GM12878 (cell line): ENCODE data around the gene SOHLH2. TPM values are rescaled to one million over a fixed set of nuclear protein-coding genes. Genes with fewer than 3 reads are reported as not detected.

ENCODE experiments used
- ATAC-seq: fragments of 200-7000 bp; cut with Tn5 transposase; 3 replicates; pipeline ENCODE4 v1.9.1; 2020; ENCODE audit warnings: mild to moderate bottlenecking, moderate library complexity
- BruUV-seq: library from RNA; stranded (reverse); fragments of 400-500 nt; replicated peaks from 2 replicates; lab custom pipeline; 2021; lab: Mats Ljungman, UMichigan
- CTCF ChIA-PET: fragments of 300-600 bp; sonication (Branson Sonifier 250); formaldehyde crosslinking; extraction: SDS; loops from one replicate; lab custom pipeline; 2021; ENCODE audit warnings: inconsistent platforms; lab: Yijun Ruan, JAX
- POLR2A ChIA-PET: fragments of 350-600 bp; formaldehyde crosslinking; extraction: SDS; loops from one replicate; lab custom pipeline; 2021; ENCODE audit warnings: inconsistent platforms; lab: Charles Lee
- RAD21 ChIA-PET: fragments of 300-600 bp; sonication (Branson Sonifier 250); formaldehyde crosslinking; loops from one replicate; lab custom pipeline; 2023; ENCODE audit warnings: antibody characterized with exemption; ENCODE audit not compliant: unreplicated experiment; lab: Charles Lee
- SMC1A ChIA-PET: fragments of 300-600 bp; sonication (Branson Sonifier 250); formaldehyde crosslinking; loops from one replicate; lab custom pipeline; 2023; ENCODE audit not compliant: unreplicated experiment, uncharacterized antibody; lab: Charles Lee
- DNase-seq: peaks from one replicate; pipeline ENCODE4 v3.0.0-alpha.2; 2011; ENCODE audit warnings: low read depth, low spot score
- FAIRE-seq: peaks from 3 replicates; lab custom pipeline; 2011; peaks lifted over from hg19 to GRCh38; lab: Jason Lieb, UNC
- H2AFZ ChIP-seq: 2 replicates; pipeline ENCODE4 v1.6.0; 2011; ENCODE audit warnings: low read depth, low read length, control low read depth; ENCODE audit not compliant: control insufficient read depth
- H3K27ac ChIP-seq: 2 replicates; pipeline ENCODE4 v1.5.1; 2011; ENCODE audit warnings: control low read depth; ENCODE audit not compliant: control insufficient read depth, insufficient read depth
- H3K27me3 ChIP-seq, 2 experiments: replicated peaks in 1 of 2; 2 replicates each; pipeline versions ENCODE4 v1.6.0 to v1.6.1; 2011; ENCODE audit warnings: low read length in 1 of 2; ENCODE audit not compliant: control insufficient read depth in 2 of 2, insufficient read depth in 2 of 2
- H3K36me3 ChIP-seq, 2 experiments: 2 replicates each; pipeline ENCODE4 v1.5.1; 2011; ENCODE audit warnings: low read length in 1 of 2; ENCODE audit not compliant: control insufficient read depth in 2 of 2, insufficient read depth in 2 of 2
- H3K4me1 ChIP-seq: 2 replicates; pipeline ENCODE4 v1.6.1; 2011; ENCODE audit warnings: mild to moderate bottlenecking, low read length, moderate library complexity, mixed read lengths; ENCODE audit not compliant: control insufficient read depth, insufficient read depth
- H3K4me2 ChIP-seq: 2 replicates; pipeline ENCODE4 v1.6.0; 2011; ENCODE audit warnings: control low read depth; ENCODE audit not compliant: control insufficient read depth, insufficient read depth
- H3K4me3 ChIP-seq: fragments of 200-600 bp; sonication (generic); 2 replicates; pipeline ENCODE4 v1.5.1; 2016
- H3K79me2 ChIP-seq: 2 replicates; pipeline ENCODE4 v1.6.0; 2011; ENCODE audit warnings: low read length; ENCODE audit not compliant: control insufficient read depth, insufficient read depth
- H3K9ac ChIP-seq: 2 replicates; pipeline ENCODE4 v1.8.0; 2011; ENCODE audit warnings: low read length, control low read depth, mixed read lengths; ENCODE audit not compliant: control insufficient read depth, insufficient read depth
- H3K9me3 ChIP-seq: replicated peaks from 3 replicates; pipeline ENCODE4 v1.5.1; 2011; ENCODE audit warnings: mild to moderate bottlenecking, low read length; ENCODE audit not compliant: control insufficient read depth, insufficient read depth
- H4K20me1 ChIP-seq: 2 replicates; pipeline ENCODE4 v1.6.0; 2011; ENCODE audit not compliant: control insufficient read depth, insufficient read depth
- BCLAF1 ChIP-seq: fragments of 450-650 bp; IDR thresholded peaks from 2 replicates; pipeline ENCODE4 v1.6.1; 2017; ENCODE audit warnings: antibody characterized with exemption, mild to moderate bottlenecking, moderate library complexity
- BRCA1 ChIP-seq: IDR thresholded peaks from 2 replicates; pipeline ENCODE4 v1.6.1; 2011; ENCODE audit warnings: low read depth, low read length, improper control_type of control experiment
- CEBPB ChIP-seq, 2 experiments: fragments of 150-350 bp in 1 of 2; IDR thresholded peaks; 2 replicates each; pipeline ENCODE4 v1.6.1; 2012 to 2014; ENCODE audit warnings: low read depth in 2 of 2, low read length in 2 of 2, borderline replicate concordance in 1 of 2, inconsistent platforms in 1 of 2
- CHD1 ChIP-seq: IDR thresholded peaks from 2 replicates; pipeline ENCODE4 v1.6.1; 2012; ENCODE audit warnings: low read depth, low read length, improper control_type of control experiment
- CHD2 ChIP-seq: IDR thresholded peaks from 2 replicates; pipeline ENCODE4 v1.6.1; 2011; ENCODE audit warnings: low read depth, low read length, improper control_type of control experiment, borderline replicate concordance
- CHD4 ChIP-seq: fragments of 200-600 bp; sonication (generic); IDR thresholded peaks from 2 replicates; pipeline ENCODE4 v1.6.1; 2016; ENCODE audit warnings: mild to moderate bottlenecking
- FOXM1 ChIP-seq: IDR thresholded peaks from 2 replicates; pipeline ENCODE4 v1.6.1; 2012; ENCODE audit warnings: low read depth, mild to moderate bottlenecking, inconsistent platforms, low read length, moderate library complexity
- MEF2A ChIP-seq: IDR thresholded peaks from 2 replicates; pipeline ENCODE4 v1.6.1; 2011; ENCODE audit warnings: low read depth, mild to moderate bottlenecking, low read length, moderate library complexity; ENCODE audit not compliant: insufficient read depth
- NBN ChIP-seq: fragments of 450-650 bp; IDR thresholded peaks from 2 replicates; pipeline ENCODE4 v1.6.1; 2016
- NFIC ChIP-seq: IDR thresholded peaks from 2 replicates; pipeline ENCODE4 v1.6.1; 2012; ENCODE audit warnings: low read depth, mild to moderate bottlenecking, inconsistent platforms, low read length, moderate library complexity
- POLR2AphosphoS2 ChIP-seq: IDR thresholded peaks from 2 replicates; pipeline ENCODE4 v1.6.1; 2011; ENCODE audit warnings: low read depth, mild to moderate bottlenecking, low read length, improper control_type of control experiment, moderate library complexity
- RAD51 ChIP-seq: fragments of 450-650 bp; IDR thresholded peaks from 2 replicates; pipeline ENCODE4 v1.6.1; 2016; ENCODE audit warnings: moderate library complexity, mild to moderate bottlenecking, inconsistent platforms
- RUNX3 ChIP-seq: IDR thresholded peaks from 2 replicates; pipeline ENCODE4 v1.6.1; 2012; ENCODE audit warnings: low read length, inconsistent platforms
- SPI1 ChIP-seq: IDR thresholded peaks from 2 replicates; pipeline ENCODE4 v1.6.1; 2011; ENCODE audit warnings: low read depth, mild to moderate bottlenecking, low read length, moderate library complexity, borderline replicate concordance; ENCODE audit not compliant: insufficient read depth
- YBX1 ChIP-seq: fragments of 450-650 bp; IDR thresholded peaks from 2 replicates; pipeline ENCODE4 v1.6.1; 2016; ENCODE audit warnings: antibody characterized with exemption
- ZNF384 ChIP-seq: IDR thresholded peaks from 2 replicates; pipeline ENCODE4 v1.6.1; 2012; ENCODE audit warnings: low read depth, mild to moderate bottlenecking, low read length, improper control_type of control experiment, borderline replicate concordance
- WGBS: methylation state at CpG from one replicate; pipeline ENCODE4 v1.1.6; 2016; ENCODE audit warnings: low lambda C conversion rate; ENCODE audit not compliant: insufficient replicate concordance, insufficient coverage; ENCODE audit errors: missing lambda C conversion rate; 5-methylcytosine and 5-hydroxymethylcytosine counted together
- in situ Hi-C: fragments of 300-500 bp; cut with MboI; formaldehyde crosslinking; loops from 9 replicates; pipeline ENCODE4 v1.14.3; 2018; ENCODE audit warnings: mixed read lengths
- intact Hi-C: fragments of 100-400 bp; cut with micrococcal nuclease; formaldehyde crosslinking; loops from one replicate; pipeline ENCODE4 v1.14.2; 2022; ENCODE audit not compliant: unreplicated experiment
- polyA plus RNA-seq, 11 experiments: library from polyadenylated mRNA; depleted of rRNA in 4 of 11; unstranded in 6 of 11; stranded (reverse) in 5 of 11; fragments of >200 nt; fragmentation: Nextera tagmentation in 4 of 11; fragmentation: Illumina TruSeq in 1 of 11; extraction: Ambion mirVana in 4 of 11; extraction: Trizol in 1 of 11; gene quantifications; 1 replicate in 1 of 11; 2 replicates in 10 of 11; pipeline versions ENCODE4 v1.2.1 to v1.2.3, GENCODE V29; 2011 to 2016; ENCODE audit warnings: inconsistent platforms in 2 of 11, missing spikeins in 2 of 11, low read depth in 1 of 11
- total RNA-seq, 4 experiments: library from RNA; depleted of rRNA in 3 of 4; stranded (reverse); fragments of >200 nt in 3 of 4; fragmentation: Illumina TruSeq in 1 of 4; extraction: Trizol in 1 of 4; gene quantifications; 2 replicates each; pipeline versions ENCODE4 v1.2.1 to v1.2.3, GENCODE V29; 2013 to 2021
- TF ChIP-seq, protein P1 (sequence below): IDR thresholded peaks from 2 replicates; pipeline ENCODE4 v1.6.1; 2012; ENCODE audit warnings: low read depth, low read length, improper control_type of control experiment
- TF ChIP-seq, protein P2 (sequence below): IDR thresholded peaks from 2 replicates; pipeline ENCODE4 v1.6.1; 2012; ENCODE audit warnings: low read depth, low read length, improper control_type of control experiment
- TF ChIP-seq, protein P3 (sequence below): IDR thresholded peaks from 2 replicates; pipeline ENCODE4 v1.6.1; 2011; ENCODE audit warnings: borderline replicate concordance, low read depth, mild to moderate bottlenecking, moderate library complexity, mixed read lengths, low read length; ENCODE audit not compliant: insufficient read depth; ENCODE audit errors: extremely low read length

The SOHLH2 gene
- total and polyA plus RNA-seq, 10 of the 15 experiments (the other 5 are each of a cell fraction or from before 2014, with no cell fraction given) = 2.4 TPM; not detected in 9

GRCh38 chr13:36190771-36191170 lies 23.6 kb downstream of the SOHLH2 start:
- in situ Hi-C loops = no loop called here
- no peak for TF ChIP-seq CEBPB (IDR thresholded peaks at IDR 0.05; ENCODE audit: borderline replicate concordance in 1 of 2, low read depth in 2 of 2, low read length in 2 of 2)
- no peak for TF ChIP-seq CHD4
- no peak for TF ChIP-seq SPI1
- TF ChIP-seq CHD1 = no peak
- TF ChIP-seq YBX1 = no peak
- TF ChIP-seq CHD2 = no peak
- no peak for TF ChIP-seq NFIC
- TF ChIP-seq RUNX3 = no peak
- TF ChIP-seq, protein P1, sequence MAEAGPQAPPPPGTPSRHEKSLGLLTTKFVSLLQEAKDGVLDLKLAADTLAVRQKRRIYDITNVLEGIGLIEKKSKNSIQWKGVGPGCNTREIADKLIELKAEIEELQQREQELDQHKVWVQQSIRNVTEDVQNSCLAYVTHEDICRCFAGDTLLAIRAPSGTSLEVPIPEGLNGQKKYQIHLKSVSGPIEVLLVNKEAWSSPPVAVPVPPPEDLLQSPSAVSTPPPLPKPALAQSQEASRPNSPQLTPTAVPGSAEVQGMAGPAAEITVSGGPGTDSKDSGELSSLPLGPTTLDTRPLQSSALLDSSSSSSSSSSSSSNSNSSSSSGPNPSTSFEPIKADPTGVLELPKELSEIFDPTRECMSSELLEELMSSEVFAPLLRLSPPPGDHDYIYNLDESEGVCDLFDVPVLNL = no peak
- no peak for TF ChIP-seq POLR2AphosphoS2
- TF ChIP-seq FOXM1 = no peak
- TF ChIP-seq MEF2A = no peak
- no peak for TF ChIP-seq RAD51
- TF ChIP-seq, protein P2, sequence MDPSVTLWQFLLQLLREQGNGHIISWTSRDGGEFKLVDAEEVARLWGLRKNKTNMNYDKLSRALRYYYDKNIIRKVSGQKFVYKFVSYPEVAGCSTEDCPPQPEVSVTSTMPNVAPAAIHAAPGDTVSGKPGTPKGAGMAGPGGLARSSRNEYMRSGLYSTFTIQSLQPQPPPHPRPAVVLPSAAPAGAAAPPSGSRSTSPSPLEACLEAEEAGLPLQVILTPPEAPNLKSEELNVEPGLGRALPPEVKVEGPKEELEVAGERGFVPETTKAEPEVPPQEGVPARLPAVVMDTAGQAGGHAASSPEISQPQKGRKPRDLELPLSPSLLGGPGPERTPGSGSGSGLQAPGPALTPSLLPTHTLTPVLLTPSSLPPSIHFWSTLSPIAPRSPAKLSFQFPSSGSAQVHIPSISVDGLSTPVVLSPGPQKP = no peak
- no peak for TF ChIP-seq BCLAF1
- no peak for TF ChIP-seq BRCA1
- TF ChIP-seq NBN = no peak
- TF ChIP-seq ZNF384 = no peak
- TF ChIP-seq, protein P3, sequence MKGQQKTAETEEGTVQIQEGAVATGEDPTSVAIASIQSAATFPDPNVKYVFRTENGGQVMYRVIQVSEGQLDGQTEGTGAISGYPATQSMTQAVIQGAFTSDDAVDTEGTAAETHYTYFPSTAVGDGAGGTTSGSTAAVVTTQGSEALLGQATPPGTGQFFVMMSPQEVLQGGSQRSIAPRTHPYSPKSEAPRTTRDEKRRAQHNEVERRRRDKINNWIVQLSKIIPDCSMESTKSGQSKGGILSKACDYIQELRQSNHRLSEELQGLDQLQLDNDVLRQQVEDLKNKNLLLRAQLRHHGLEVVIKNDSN = no peak
- TF ChIP-seq, all 136 proteins: peak for 0
- Histone ChIP-seq H4K20me1 (no peaks in the 10 kb centered on the region), H3K36me3 (no peaks in the 10 kb centered on the region), H3K9me3 (no peaks in the 10 kb centered on the region), H3K27ac (no peak overlapping the region), H3K79me2 (no peaks in the 10 kb centered on the region), H2AFZ (no peak overlapping the region), H3K4me1 (no peaks in the 10 kb centered on the region), H3K27me3 (no peaks in the 10 kb centered on the region), H3K4me3 (no peak overlapping the region), H3K9ac (no peak overlapping the region), H3K4me2 (no peak overlapping the region)
- intact Hi-C loops = no loop called here
- WGBS = 38% methylated on average over 3 of the region's 3 CpGs
- POLR2A ChIA-PET = no interaction called here
- RAD21 ChIA-PET = no interaction called here
- SMC1A ChIA-PET = interaction anchor here (1.2 kb wide), 1 partner anchor 73 kb away, joined by 3 read pairs; no protein-coding TSS in a partner anchor
- DNase-seq = no peak
- no TSS peak for BruUV-seq
- ATAC-seq = no peak
- CTCF ChIA-PET = interaction anchor here (1.0 kb wide), 1 partner anchor 84 kb away, joined by 3 read pairs; no protein-coding TSS in a partner anchor
- FAIRE-seq = no peak
